Uterus (tissue), 2 donors: ENCODE results near the gene LGALS13.
"Not testable (repeated sequence)": the region's sequence is repeated elsewhere in the genome, so short reads cannot be mapped to it uniquely, and the experiment has no call there.

ENCODE experiments used
- CTCF ChIP-seq, 4 experiments: fragments of 200-600 bp in 2 of 4; fragments of 450-650 bp in 2 of 4; sonication (generic) in 2 of 4; IDR thresholded peaks; one replicate each; pipeline ENCODE4 v1.5.1; 2016 to 2019; ENCODE audit warnings: antibody characterized with exemption in 4 of 4, mild to moderate bottlenecking in 2 of 4, moderate library complexity in 1 of 4
- POLR2A ChIP-seq, 2 donors: fragments of 450-650 bp; IDR thresholded peaks; one replicate each; pipeline ENCODE4 v1.6.1; 2016; ENCODE audit warnings: antibody characterized with exemption in 2 of 2, mild to moderate bottlenecking in 1 of 2, moderate library complexity in 1 of 2

GRCh38 chr19:39627631-39628030, 25.3 kb downstream of the LGALS13 start:
- TF ChIP-seq CTCF, POLR2A (IDR thresholded peaks at IDR 0.05): not testable (repeated sequence)
